Activated naive CD8-positive, alpha-beta T cell treated with anti-CD3 and anti-CD28 coated beads for 36 hours (primary cell): Measurements from ENCODE around the gene NSMCE4A. TPM values are rescaled to one million over a fixed set of nuclear protein-coding genes. Genes with fewer than 3 reads are reported as not detected.
"Not testable (repeated sequence)": the region's sequence is repeated elsewhere in the genome, so short reads cannot be mapped to it uniquely, and the experiment has no call there.

Experiments
- DNase-seq: peaks from one replicate; pipeline ENCODE4 v3.0.0; 2021
- H3K27ac Mint-ChIP-seq: one replicate; pipeline ENCODE4 v1.8.0; 2022; ENCODE audit warnings: mild to moderate bottlenecking, moderate library complexity, mixed read lengths
- H3K27me3 Mint-ChIP-seq: one replicate; pipeline ENCODE4 v1.8.0; 2022; ENCODE audit warnings: mild to moderate bottlenecking, mixed read lengths
- H3K36me3 Mint-ChIP-seq: one replicate; pipeline ENCODE4 v1.8.0; 2021; ENCODE audit warnings: mild to moderate bottlenecking, mixed read lengths
- H3K4me1 Mint-ChIP-seq: one replicate; pipeline ENCODE4 v1.8.0; 2021; ENCODE audit warnings: mixed read lengths
- H3K4me3 Mint-ChIP-seq: one replicate; pipeline ENCODE4 v1.8.0; 2022; ENCODE audit warnings: mild to moderate bottlenecking, moderate library complexity, mixed read lengths
- H3K9me3 Mint-ChIP-seq: one replicate; pipeline ENCODE4 v1.8.0; 2022; ENCODE audit warnings: mixed read lengths
- total RNA-seq, 2 experiments: library from RNA; stranded (reverse); gene quantifications; one replicate each; pipeline ENCODE4 v1.2.3, GENCODE V29; 2021

NSMCE4A gene, protein sequence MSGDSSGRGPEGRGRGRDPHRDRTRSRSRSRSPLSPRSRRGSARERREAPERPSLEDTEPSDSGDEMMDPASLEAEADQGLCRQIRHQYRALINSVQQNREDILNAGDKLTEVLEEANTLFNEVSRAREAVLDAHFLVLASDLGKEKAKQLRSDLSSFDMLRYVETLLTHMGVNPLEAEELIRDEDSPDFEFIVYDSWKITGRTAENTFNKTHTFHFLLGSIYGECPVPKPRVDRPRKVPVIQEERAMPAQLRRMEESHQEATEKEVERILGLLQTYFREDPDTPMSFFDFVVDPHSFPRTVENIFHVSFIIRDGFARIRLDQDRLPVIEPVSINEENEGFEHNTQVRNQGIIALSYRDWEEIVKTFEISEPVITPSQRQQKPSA
- 10 to 100 TPM; 70.2 to 70.9 TPM for total RNA-seq

DNA sequence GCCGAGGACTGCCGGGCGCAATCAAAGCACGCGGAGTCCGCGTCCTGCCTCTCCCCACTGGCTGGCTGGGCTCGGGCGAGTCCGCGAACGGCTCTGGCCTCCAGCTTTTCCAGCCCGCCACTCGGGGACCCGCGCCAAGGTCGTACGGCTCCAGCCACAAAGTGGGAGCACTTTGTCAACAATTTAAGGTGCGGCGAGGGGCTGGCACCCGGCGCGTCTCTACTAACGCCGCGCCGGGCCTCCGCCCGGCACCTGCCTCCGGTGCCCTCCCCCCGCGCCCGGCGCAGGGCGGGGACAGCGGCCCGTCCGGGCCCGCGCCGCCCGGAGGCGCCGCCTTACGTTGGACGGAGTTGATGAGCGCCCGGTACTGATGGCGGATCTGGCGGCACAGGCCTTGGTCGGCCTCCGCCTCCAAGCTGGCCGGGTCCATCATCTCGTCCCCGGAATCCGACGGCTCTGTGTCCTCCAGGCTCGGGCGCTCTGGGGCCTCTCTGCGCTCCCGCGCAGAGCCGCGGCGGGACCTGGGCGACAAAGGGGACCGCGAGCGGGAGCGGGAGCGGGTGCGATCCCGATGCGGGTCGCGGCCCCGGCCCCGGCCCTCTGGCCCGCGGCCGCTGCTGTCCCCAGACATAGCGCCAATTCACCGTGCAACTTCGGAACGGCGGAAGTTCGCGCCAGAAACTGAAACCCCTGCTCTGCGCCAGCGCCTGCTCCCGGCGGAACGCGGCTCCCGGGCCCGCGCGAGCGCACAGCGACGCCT, at the start of gene NSMCE4A:
Gene NSMCE4A (minus strand): TSS at position 683 of the 760 bp plus-strand sequence. CDS start 52 bp downstream, at position 631.
- H3K9me3 Mint-ChIP-seq, result peaks cover 11% of the 10 kb centered on the region
- H3K4me3 Mint-ChIP-seq, result peak within 1 kb of the TSS; percentile 88
- peak within 1 kb of the TSS; percentile 66 for H3K27ac Mint-ChIP-seq
- DNase-seq, result peak; percentile 85
- no peaks in the 10 kb centered on the region for H3K27me3 Mint-ChIP-seq
- H3K4me1 Mint-ChIP-seq, result peaks cover 11% of the 10 kb centered on the region
- H3K36me3 Mint-ChIP-seq, result peaks cover 36% of the 10 kb centered on the region

GRCh38 chr10:122023257-122023656, 48.2 kb upstream of the NSMCE4A start:
- H3K27ac Mint-ChIP-seq, H3K4me1 Mint-ChIP-seq, H3K4me3 Mint-ChIP-seq, H3K9me3 Mint-ChIP-seq, DNase-seq, H3K27me3 Mint-ChIP-seq, H3K36me3 Mint-ChIP-seq: not testable (repeated sequence)

DNA sequence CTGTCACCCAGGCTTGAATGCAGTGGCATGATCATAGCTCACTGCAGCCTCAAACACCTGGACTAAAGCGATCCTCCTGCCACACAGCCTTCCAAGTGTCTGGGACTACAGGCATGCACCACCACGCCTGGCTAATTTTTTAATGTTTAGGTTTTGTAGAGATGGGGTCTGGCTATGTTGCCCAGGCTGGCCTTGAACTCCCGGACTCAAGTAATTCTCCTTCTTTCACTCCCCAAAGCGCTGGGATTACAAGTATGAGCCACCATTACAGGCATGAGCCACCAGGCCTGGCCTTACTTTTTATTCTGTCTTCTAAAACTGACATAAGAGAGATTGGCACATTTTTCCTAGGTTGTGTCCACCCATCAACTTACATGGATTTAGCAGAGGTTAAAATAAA, 47.3 kb upstream of the NSMCE4A start:
- Mint-ChIP-seq H3K36me3 (no peaks in the 10 kb centered on the region), H3K4me3 (no peak overlapping the region)

DNA sequence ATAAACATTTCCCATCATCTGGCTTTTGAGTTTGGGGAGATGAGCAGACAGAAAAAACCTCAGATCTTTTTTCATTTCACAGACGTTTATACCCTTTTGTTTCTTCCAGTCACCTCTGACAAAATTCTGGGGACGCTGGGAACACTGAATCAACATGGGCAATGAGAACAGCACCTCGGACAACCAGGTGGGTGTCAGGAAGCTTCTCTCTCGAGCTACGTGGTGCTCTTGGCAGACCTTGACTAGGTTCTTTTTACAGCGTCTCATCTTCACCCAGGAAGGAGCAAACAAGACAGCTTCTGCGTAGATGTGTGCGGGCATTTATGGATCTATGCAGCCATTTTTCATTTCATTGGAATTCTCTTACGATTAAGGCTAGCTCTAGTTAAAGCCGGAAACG, 46.8 kb upstream of the NSMCE4A start:
- no peak for DNase-seq
- Mint-ChIP-seq H3K27me3 (peaks cover 7% of the 10 kb centered on the region), H3K4me3 (no peak overlapping the region), H3K36me3 (no peaks in the 10 kb centered on the region), H3K4me1 (no peaks in the 10 kb centered on the region), H3K27ac (no peak overlapping the region), H3K9me3 (no peaks in the 10 kb centered on the region)

More for the DNA sequence above, 47.3 kb upstream of the NSMCE4A start:
- Mint-ChIP-seq H3K9me3 (no peaks in the 10 kb centered on the region), H3K4me1 (no peaks in the 10 kb centered on the region), H3K27ac (no peak overlapping the region), H3K27me3 (peaks cover 7% of the 10 kb centered on the region)
- no peak for DNase-seq

DNA sequence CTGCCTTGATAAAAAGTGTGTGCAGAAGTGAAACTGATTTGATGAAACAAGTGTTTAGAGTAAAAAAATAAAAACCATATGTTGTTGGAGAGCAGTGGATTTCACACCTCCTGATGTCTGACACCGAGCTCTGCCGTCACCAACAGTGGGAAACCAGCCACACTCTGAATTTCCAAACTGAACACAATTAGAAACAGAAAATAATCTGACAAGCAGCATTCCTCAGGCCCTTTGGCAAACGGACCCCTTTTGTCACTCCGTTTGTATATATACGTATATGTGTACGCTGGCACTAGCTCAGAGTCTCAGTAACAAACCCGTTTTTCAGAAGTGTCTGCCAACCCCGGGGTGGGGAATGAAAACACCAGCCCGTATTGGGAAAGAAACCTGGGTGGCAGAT, 46.4 kb upstream of the NSMCE4A start:
- H3K9me3 Mint-ChIP-seq, result no peaks in the 10 kb centered on the region
- peaks cover 7% of the 10 kb centered on the region for H3K27me3 Mint-ChIP-seq
- DNase-seq, result no peak
- H3K4me3 Mint-ChIP-seq, result no peak overlapping the region
- H3K4me1 Mint-ChIP-seq, result no peaks in the 10 kb centered on the region
- no peak overlapping the region for H3K27ac Mint-ChIP-seq
- H3K36me3 Mint-ChIP-seq, result no peaks in the 10 kb centered on the region

GRCh38 chr10:122020226-122020625, 45.2 kb upstream of the NSMCE4A start:
- H3K9me3 Mint-ChIP-seq, result no peaks in the 10 kb centered on the region
- no peak overlapping the region for H3K27ac Mint-ChIP-seq
- H3K4me3 Mint-ChIP-seq, result no peak overlapping the region
- no peak for DNase-seq
- H3K4me1 Mint-ChIP-seq, result no peaks in the 10 kb centered on the region
- peaks cover 7% of the 10 kb centered on the region for H3K27me3 Mint-ChIP-seq
- no peaks in the 10 kb centered on the region for H3K36me3 Mint-ChIP-seq

DNA sequence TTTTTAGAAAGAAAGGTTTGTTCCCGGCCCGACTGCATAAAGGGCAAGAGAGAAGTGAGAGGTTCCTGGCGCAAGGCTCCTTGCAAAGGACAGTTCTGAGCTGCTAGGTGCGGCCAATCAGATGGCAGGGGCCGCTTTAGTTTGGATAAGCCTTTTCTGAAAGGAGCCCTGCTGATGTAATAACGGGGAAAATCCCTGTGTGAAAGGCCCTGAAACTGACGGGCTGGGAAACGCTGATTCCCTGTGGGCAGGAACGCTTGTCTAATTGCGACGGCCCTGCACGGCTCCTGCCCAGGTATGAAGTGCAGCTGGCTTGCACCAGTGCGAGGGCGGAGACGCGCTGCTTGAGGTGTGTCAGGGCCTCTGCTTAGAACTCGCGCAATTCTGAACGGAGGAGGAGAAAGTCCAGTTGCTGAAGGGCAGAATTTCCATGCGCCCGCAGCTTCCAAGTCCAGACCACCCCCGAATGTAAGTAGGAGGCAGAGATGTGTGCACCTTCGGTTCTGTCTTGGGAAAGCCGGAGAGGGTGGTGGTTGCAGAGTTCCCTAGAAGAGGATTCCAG, 44.5 kb upstream of the NSMCE4A start:
- no peak overlapping the region for H3K27ac Mint-ChIP-seq
- H3K27me3 Mint-ChIP-seq, result peaks cover 7% of the 10 kb centered on the region
- no peaks in the 10 kb centered on the region for H3K9me3 Mint-ChIP-seq
- H3K36me3 Mint-ChIP-seq, result no peaks in the 10 kb centered on the region
- H3K4me3 Mint-ChIP-seq, result no peak overlapping the region
- H3K4me1 Mint-ChIP-seq, result no peaks in the 10 kb centered on the region
- no peak for DNase-seq

DNA sequence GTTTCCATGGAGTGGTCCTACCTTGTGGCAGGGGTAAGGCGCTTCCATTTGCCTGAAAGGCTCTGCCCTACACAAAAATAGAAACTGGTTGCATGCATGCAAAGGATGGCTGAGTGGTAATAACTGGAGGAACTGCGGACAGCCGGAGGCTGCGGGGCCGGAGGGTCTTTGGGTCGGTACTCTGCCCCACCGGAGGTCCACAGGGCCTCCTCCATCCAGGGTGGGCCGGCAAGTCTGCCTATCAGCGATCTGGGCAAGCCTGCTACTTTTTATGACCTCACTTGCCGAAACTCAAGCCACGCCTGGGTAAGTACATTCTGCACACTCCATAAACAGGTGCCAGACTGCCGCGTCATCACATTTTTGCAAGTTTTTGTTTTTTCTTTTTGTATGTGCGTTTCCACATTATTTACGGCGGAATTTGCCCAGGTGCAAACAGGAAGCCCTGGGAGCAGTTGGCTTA, 44.0 kb upstream of the NSMCE4A start:
- peaks cover 7% of the 10 kb centered on the region for H3K27me3 Mint-ChIP-seq
- H3K27ac Mint-ChIP-seq, result no peak overlapping the region
- H3K4me3 Mint-ChIP-seq, result no peak overlapping the region
- no peak for DNase-seq
- no peaks in the 10 kb centered on the region for H3K36me3 Mint-ChIP-seq
- no peaks in the 10 kb centered on the region for H3K4me1 Mint-ChIP-seq
- H3K9me3 Mint-ChIP-seq, result no peaks in the 10 kb centered on the region

DNA sequence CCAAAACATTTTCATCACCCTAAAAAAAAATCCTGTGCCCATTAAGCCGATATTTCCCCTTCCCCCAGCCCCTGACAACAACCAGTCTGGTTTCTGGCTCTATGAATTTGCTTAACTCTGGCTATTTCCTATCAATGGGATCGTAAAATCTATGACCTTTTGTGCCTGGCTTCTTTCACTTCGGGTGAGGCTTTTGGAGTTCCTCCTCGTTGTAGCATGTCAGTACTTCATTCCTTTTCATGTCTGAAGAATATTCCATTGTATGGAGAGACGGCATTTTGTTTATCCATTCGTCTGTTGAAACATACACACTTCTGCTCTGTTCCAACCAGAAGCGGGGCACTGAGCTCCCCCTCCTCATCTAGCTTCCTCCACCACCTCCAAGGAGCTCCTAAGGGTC, 43.5 kb upstream of the NSMCE4A start:
- Mint-ChIP-seq H3K36me3 (no peaks in the 10 kb centered on the region), H3K4me1 (no peaks in the 10 kb centered on the region), H3K27me3 (peaks cover 7% of the 10 kb centered on the region), H3K9me3 (no peaks in the 10 kb centered on the region), H3K4me3 (no peak overlapping the region), H3K27ac (no peak overlapping the region)
- no peak for DNase-seq

DNA sequence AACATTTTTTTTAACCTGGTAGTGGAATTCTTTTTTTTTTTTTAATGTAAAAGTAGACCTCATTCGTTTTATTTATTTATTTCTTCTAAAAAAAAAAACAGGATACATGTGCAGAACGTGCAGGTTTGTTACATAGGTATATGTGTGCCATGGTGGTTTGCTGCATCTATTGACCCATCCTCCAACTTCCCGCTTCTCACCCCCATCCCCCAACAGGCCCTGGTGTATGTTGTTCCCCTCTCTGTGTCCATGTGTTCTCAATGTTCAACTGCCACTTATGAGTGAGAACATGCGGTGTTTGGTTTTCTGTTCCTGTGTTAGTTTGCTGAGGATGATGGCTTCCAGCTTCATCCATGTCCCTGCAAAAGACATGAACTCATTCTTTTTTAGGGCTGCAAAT, 42.9 kb upstream of the NSMCE4A start:
- not testable (repeated sequence) for H3K4me3 Mint-ChIP-seq, H3K27ac Mint-ChIP-seq, H3K36me3 Mint-ChIP-seq, H3K9me3 Mint-ChIP-seq, H3K4me1 Mint-ChIP-seq, DNase-seq, H3K27me3 Mint-ChIP-seq

- Mint-ChIP-seq H3K9me3 (no peaks in the 10 kb centered on the region), H3K4me1 (no peaks in the 10 kb centered on the region), H3K36me3 (no peaks in the 10 kb centered on the region), H3K4me3 (no peak overlapping the region), H3K27me3 (peaks cover 7% of the 10 kb centered on the region), H3K27ac (no peak overlapping the region)
- DNase-seq, result no peak
Observed at GRCh38 chr10:122014652-122015248, 39.7 kb upstream of the NSMCE4A start.

GRCh38 chr10:122013311-122013780, 38.3 kb upstream of the NSMCE4A start:
- H3K4me1 Mint-ChIP-seq, result no peaks in the 10 kb centered on the region
- no peaks in the 10 kb centered on the region for H3K9me3 Mint-ChIP-seq
- no peak for DNase-seq
- H3K36me3 Mint-ChIP-seq, result no peaks in the 10 kb centered on the region
- peaks cover 4% of the 10 kb centered on the region for H3K27me3 Mint-ChIP-seq
- no peak overlapping the region for H3K27ac Mint-ChIP-seq
- no peak overlapping the region for H3K4me3 Mint-ChIP-seq

GRCh38 chr10:122012731-122013130, 37.7 kb upstream of the NSMCE4A start:
- Mint-ChIP-seq H3K27me3 (peaks cover 4% of the 10 kb centered on the region), H3K4me1 (no peaks in the 10 kb centered on the region), H3K9me3 (no peaks in the 10 kb centered on the region), H3K36me3 (no peaks in the 10 kb centered on the region), H3K4me3 (no peak overlapping the region), H3K27ac (no peak overlapping the region)
- DNase-seq, result no peak

DNA sequence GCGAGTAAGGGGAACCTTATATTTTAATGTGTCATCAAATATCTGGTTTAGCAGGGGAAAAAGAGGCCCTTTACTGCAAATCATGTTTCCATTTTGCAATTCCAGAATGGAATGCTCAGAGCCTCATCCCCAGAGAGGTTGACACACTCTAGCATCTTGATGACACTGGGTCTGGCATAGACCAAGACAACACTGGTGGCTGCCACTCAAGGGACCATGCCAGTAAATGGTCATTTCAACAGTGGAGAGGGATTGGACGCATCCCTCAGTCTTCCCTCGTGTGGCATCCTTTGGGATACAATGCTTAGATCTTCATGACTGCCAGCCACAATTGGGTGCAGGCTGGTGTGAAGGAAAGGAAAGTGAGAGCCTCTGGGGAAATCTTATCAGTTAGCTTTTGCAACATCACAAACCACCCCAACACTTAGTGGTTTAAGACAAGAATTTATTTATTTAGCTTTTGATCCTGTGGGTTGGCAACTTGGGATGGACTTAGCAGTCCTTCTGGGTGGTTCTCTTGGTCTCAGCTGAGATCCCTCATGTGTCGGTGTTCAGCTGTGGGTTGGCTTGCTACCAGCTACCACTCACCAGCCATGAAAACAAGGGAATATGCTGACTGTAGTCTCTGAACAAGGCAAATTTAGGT, 35.5 kb upstream of the NSMCE4A start:
- no peaks in the 10 kb centered on the region for H3K4me1 Mint-ChIP-seq
- H3K27me3 Mint-ChIP-seq, result peaks cover 4% of the 10 kb centered on the region
- H3K4me3 Mint-ChIP-seq, result no peak overlapping the region
- no peak overlapping the region for H3K27ac Mint-ChIP-seq
- DNase-seq, result no peak
- peaks cover 3% of the 10 kb centered on the region for H3K9me3 Mint-ChIP-seq
- no peaks in the 10 kb centered on the region for H3K36me3 Mint-ChIP-seq
